Measurements from ENCODE around the gene PDLIM7. TPM values are rescaled to one million over a fixed set of nuclear protein-coding genes. Genes with fewer than 3 reads are reported as not detected.

PDLIM7 gene
- 10.8 TPM for total RNA-seq
- polyA plus RNA-seq: 61.9 TPM
- long read RNA-seq, donor 1, partial matches to known transcripts: 0 of 2 reads
- long read RNA-seq, donor 1, other reads (novel, unspliced or antisense): 0 of 2 reads
- long read RNA-seq, donor 2: 0 reads
- long read RNA-seq, donor 3, transcript PDLIM7-202 (13 exons, 1,689 nt): major isoform, 8 of 11 reads
- long read RNA-seq, donor 3, partial matches to known transcripts: 0 of 11 reads
- long read RNA-seq, donor 3, other reads (novel, unspliced or antisense): 0 of 11 reads
- long read RNA-seq, donor 4, partial matches to known transcripts: 0 of 2 reads
- long read RNA-seq, donor 4, other reads (novel, unspliced or antisense): 0 of 2 reads
- long read RNA-seq, donor 5, transcript PDLIM7-202 (13 exons, 1,689 nt): major isoform, 6 of 15 reads
- long read RNA-seq, donor 5, transcript PDLIM7-201 (8 exons, 977 nt): major isoform, 6 of 15 reads
- long read RNA-seq, donor 5, partial matches to known transcripts: 0 of 15 reads
- long read RNA-seq, donor 5, other reads (novel, unspliced or antisense): 0 of 15 reads
- long read RNA-seq, donor 6, transcript PDLIM7-202 (13 exons, 1,689 nt): major isoform, 7 of 11 reads
- long read RNA-seq, donor 6, partial matches to known transcripts: 0 of 11 reads
- long read RNA-seq, donor 6, other reads (novel, unspliced or antisense): 0 of 11 reads
- long read RNA-seq, donor 7, partial matches to known transcripts: 0 of 5 reads
- long read RNA-seq, donor 7, other reads (novel, unspliced or antisense): 0 of 5 reads
- long read RNA-seq, donor 8, partial matches to known transcripts: 0 of 2 reads
- long read RNA-seq, donor 8, other reads (novel, unspliced or antisense): 0 of 2 reads
- long read RNA-seq, donor 9: 0 reads
- long read RNA-seq, donor 10, transcript PDLIM7-202 (13 exons, 1,689 nt): major isoform, 7 of 9 reads
- long read RNA-seq, donor 10, partial matches to known transcripts: 0 of 9 reads
- long read RNA-seq, donor 10, other reads (novel, unspliced or antisense): 0 of 9 reads

- WGBS: under 1% methylated on average over 73 of the region's 73 CpGs
- H3K4me1 ChIP-seq (ENCODE audit: control insufficient read depth in 2 of 2, insufficient read depth in 2 of 2, low read length in 2 of 2): peaks cover 0 to 47% of the 10 kb centered on the region in 2 donors
- no peaks in the 10 kb centered on the region for H3K36me3 ChIP-seq (ENCODE audit: control insufficient read depth in 2 of 2, insufficient read depth in 2 of 2, low read length in 1 of 2)
- peak; percentile 88 to 99 (median 96) for DNase-seq (ENCODE audit: low read depth in 6 of 9, low spot score in 9 of 9)
- peak within 1 kb of the TSS in 1 of 2 donors; percentile 66 for H3K27ac ChIP-seq (ENCODE audit: low read depth in 1 of 2, low read length in 1 of 2)
- H3K27me3 ChIP-seq (ENCODE audit: control insufficient read depth in 2 of 2, insufficient read depth in 1 of 2, low read length in 1 of 2): peaks cover 12 to 45% of the 10 kb centered on the region in 2 donors
- no peaks in the 10 kb centered on the region for H3K9me3 ChIP-seq (ENCODE audit: control insufficient read depth in 2 of 2, insufficient read depth in 1 of 2, low read length in 1 of 2)
- H3K4me3 ChIP-seq (ENCODE audit: low read length in 2 of 2): peak within 1 kb of the TSS; percentile 50 to 55
Measured at GRCh38 chr5:177497292-177498012, at the start of gene PDLIM7. Gene PDLIM7 (minus strand): TSS chr5:177497604. CDS start chr5:177496512, 1,092 bp downstream.

GRCh38 chr5:177546258-177546741 is 48.9 kb upstream of the PDLIM7 start:
- no peak overlapping the region for H3K4me3 ChIP-seq (ENCODE audit: low read length in 2 of 2)
- H3K36me3 ChIP-seq (ENCODE audit: control insufficient read depth in 2 of 2, insufficient read depth in 2 of 2, low read length in 1 of 2): peaks cover 3 to 31% of the 10 kb centered on the region in 2 donors
- 98% methylated on average over 1 of the region's 1 CpG for WGBS
- no peak overlapping the region for H3K27ac ChIP-seq (ENCODE audit: low read depth in 1 of 2, low read length in 1 of 2)
- no peak for DNase-seq (ENCODE audit: low read depth in 6 of 9, low spot score in 9 of 9)
- H3K9me3 ChIP-seq (ENCODE audit: control insufficient read depth in 2 of 2, insufficient read depth in 1 of 2, low read length in 1 of 2): no peaks in the 10 kb centered on the region
- peaks cover 0 to 3% of the 10 kb centered on the region in 2 donors for H3K4me1 ChIP-seq (ENCODE audit: control insufficient read depth in 2 of 2, insufficient read depth in 2 of 2, low read length in 2 of 2)
- H3K27me3 ChIP-seq (ENCODE audit: control insufficient read depth in 2 of 2, insufficient read depth in 1 of 2, low read length in 1 of 2): no peaks in the 10 kb centered on the region

- H3K4me1 ChIP-seq (ENCODE audit: control insufficient read depth in 2 of 2, insufficient read depth in 2 of 2, low read length in 2 of 2): peaks cover 0 to 3% of the 10 kb centered on the region in 2 donors
- DNase-seq (ENCODE audit: low read depth in 6 of 9, low spot score in 9 of 9): no peak
- no peaks in the 10 kb centered on the region for H3K9me3 ChIP-seq (ENCODE audit: control insufficient read depth in 2 of 2, insufficient read depth in 1 of 2, low read length in 1 of 2)
- H3K36me3 ChIP-seq (ENCODE audit: control insufficient read depth in 2 of 2, insufficient read depth in 2 of 2, low read length in 1 of 2): peaks cover 3 to 28% of the 10 kb centered on the region in 2 donors
- 91% methylated on average over 4 of the region's 4 CpGs for WGBS
- H3K27ac ChIP-seq (ENCODE audit: low read depth in 1 of 2, low read length in 1 of 2): peak overlapping the region in 1 of 2 donors; percentile 56
- H3K4me3 ChIP-seq (ENCODE audit: low read length in 2 of 2): no peak overlapping the region
- H3K27me3 ChIP-seq (ENCODE audit: control insufficient read depth in 2 of 2, insufficient read depth in 1 of 2, low read length in 1 of 2): no peaks in the 10 kb centered on the region
Measured at GRCh38 chr5:177545487-177546257, 48.3 kb upstream of the PDLIM7 start.

- peaks cover 11 to 30% of the 10 kb centered on the region in 2 donors for H3K36me3 ChIP-seq (ENCODE audit: control insufficient read depth in 2 of 2, insufficient read depth in 2 of 2, low read length in 1 of 2)
- peaks cover 0 to 3% of the 10 kb centered on the region in 2 donors for H3K4me1 ChIP-seq (ENCODE audit: control insufficient read depth in 2 of 2, insufficient read depth in 2 of 2, low read length in 2 of 2)
- WGBS: 98% methylated on average over 4 of the region's 4 CpGs
- H3K4me3 ChIP-seq (ENCODE audit: low read length in 2 of 2): no peak overlapping the region
- DNase-seq (ENCODE audit: low read depth in 6 of 9, low spot score in 9 of 9): no peak
- H3K27me3 ChIP-seq (ENCODE audit: control insufficient read depth in 2 of 2, insufficient read depth in 1 of 2, low read length in 1 of 2): no peaks in the 10 kb centered on the region
- no peak overlapping the region for H3K27ac ChIP-seq (ENCODE audit: low read depth in 1 of 2, low read length in 1 of 2)
- no peaks in the 10 kb centered on the region for H3K9me3 ChIP-seq (ENCODE audit: control insufficient read depth in 2 of 2, insufficient read depth in 1 of 2, low read length in 1 of 2)
Measured at GRCh38 chr5:177542816-177543465, 45.5 kb upstream of the PDLIM7 start.

GRCh38 chr5:177540438-177540837 is 43.0 kb upstream of the PDLIM7 start:
- H3K4me1 ChIP-seq (ENCODE audit: control insufficient read depth in 2 of 2, insufficient read depth in 2 of 2, low read length in 2 of 2): no peaks in the 10 kb centered on the region
- H3K36me3 ChIP-seq (ENCODE audit: control insufficient read depth in 2 of 2, insufficient read depth in 2 of 2, low read length in 1 of 2): peaks cover 34 to 38% of the 10 kb centered on the region in 2 donors
- DNase-seq (ENCODE audit: low read depth in 6 of 9, low spot score in 9 of 9): no peak
- WGBS: 96% methylated on average over 3 of the region's 3 CpGs
- H3K4me3 ChIP-seq (ENCODE audit: low read length in 2 of 2): no peak overlapping the region
- H3K27ac ChIP-seq (ENCODE audit: low read depth in 1 of 2, low read length in 1 of 2): peak overlapping the region in 1 of 2 donors; percentile 11
- H3K27me3 ChIP-seq (ENCODE audit: control insufficient read depth in 2 of 2, insufficient read depth in 1 of 2, low read length in 1 of 2): no peaks in the 10 kb centered on the region
- H3K9me3 ChIP-seq (ENCODE audit: control insufficient read depth in 2 of 2, insufficient read depth in 1 of 2, low read length in 1 of 2): no peaks in the 10 kb centered on the region

- peaks cover 40 to 46% of the 10 kb centered on the region in 2 donors for H3K36me3 ChIP-seq (ENCODE audit: control insufficient read depth in 2 of 2, insufficient read depth in 2 of 2, low read length in 1 of 2)
Measured at GRCh38 chr5:177539411-177539810, 42.0 kb upstream of the PDLIM7 start.

GRCh38 chr5:177538876-177539275 is 41.5 kb upstream of the PDLIM7 start:
- peaks cover 45 to 48% of the 10 kb centered on the region in 2 donors for H3K36me3 ChIP-seq (ENCODE audit: control insufficient read depth in 2 of 2, insufficient read depth in 2 of 2, low read length in 1 of 2)
- H3K27ac ChIP-seq (ENCODE audit: low read depth in 1 of 2, low read length in 1 of 2): no peak overlapping the region
- no peak overlapping the region for H3K4me3 ChIP-seq (ENCODE audit: low read length in 2 of 2)
- no peaks in the 10 kb centered on the region for H3K4me1 ChIP-seq (ENCODE audit: control insufficient read depth in 2 of 2, insufficient read depth in 2 of 2, low read length in 2 of 2)
- WGBS: 96% methylated on average over 10 of the region's 10 CpGs
- no peak for DNase-seq (ENCODE audit: low read depth in 6 of 9, low spot score in 9 of 9)
- no peaks in the 10 kb centered on the region for H3K9me3 ChIP-seq (ENCODE audit: control insufficient read depth in 2 of 2, insufficient read depth in 1 of 2, low read length in 1 of 2)
- H3K27me3 ChIP-seq (ENCODE audit: control insufficient read depth in 2 of 2, insufficient read depth in 1 of 2, low read length in 1 of 2): no peaks in the 10 kb centered on the region

More at GRCh38 chr5:177539411-177539810, 42.0 kb upstream of the PDLIM7 start:
- Histone ChIP-seq H3K27me3 (ENCODE audit: control insufficient read depth in 2 of 2, insufficient read depth in 1 of 2, low read length in 1 of 2) (no peaks in the 10 kb centered on the region), H3K27ac (ENCODE audit: low read depth in 1 of 2, low read length in 1 of 2) (no peak overlapping the region), H3K4me3 (ENCODE audit: low read length in 2 of 2) (no peak overlapping the region), H3K4me1 (ENCODE audit: control insufficient read depth in 2 of 2, insufficient read depth in 2 of 2, low read length in 2 of 2) (no peaks in the 10 kb centered on the region), H3K9me3 (ENCODE audit: control insufficient read depth in 2 of 2, insufficient read depth in 1 of 2, low read length in 1 of 2) (no peaks in the 10 kb centered on the region)
- WGBS: 97% methylated on average over 2 of the region's 2 CpGs
- DNase-seq (ENCODE audit: low read depth in 6 of 9, low spot score in 9 of 9): no peak

Measured in thymus (tissue), 14 donors.